HepG2 (cell line): Measurements from ENCODE around the gene TAF1D. TPM values are rescaled to one million over a fixed set of nuclear protein-coding genes. Genes with fewer than 3 reads are reported as not detected.

Experiments used
- ADNP ChIP-seq: sonication (generic); formaldehyde crosslinking; IDR thresholded peaks from 2 replicates; pipeline ENCODE4 v1.4.0; 2020; ENCODE audit warnings: missing genetic modification reagents
- ELF4 ChIP-seq: sonication (generic); formaldehyde crosslinking; IDR thresholded peaks from 2 replicates; pipeline ENCODE4 v1.5.0; 2020; ENCODE audit warnings: missing genetic modification reagents, mild to moderate bottlenecking, moderate library complexity, borderline replicate concordance
- ERF ChIP-seq: IDR thresholded peaks from 2 replicates; pipeline ENCODE4 v1.6.1; 2018; ENCODE audit warnings: missing biosample characterization, missing genetic modification reagents
- GABPB1 ChIP-seq: IDR thresholded peaks from 2 replicates; pipeline ENCODE4 v1.6.1; 2016; ENCODE audit warnings: mild to moderate bottlenecking, missing genetic modification reagents, moderate library complexity, missing compliant biosample characterization
- GATAD1 ChIP-seq: IDR thresholded peaks from 2 replicates; pipeline ENCODE4 v1.6.1; 2016; ENCODE audit warnings: missing genetic modification reagents, missing compliant biosample characterization
- KLF6 ChIP-seq: IDR thresholded peaks from 2 replicates; pipeline ENCODE4 v1.8.0; 2016; ENCODE audit warnings: missing biosample characterization, missing genetic modification reagents
- MED1 ChIP-seq: sonication (generic); formaldehyde crosslinking; IDR thresholded peaks from 2 replicates; pipeline ENCODE4 v1.4.0; 2020; ENCODE audit warnings: missing genetic modification reagents
- NAIF1 ChIP-seq: sonication (generic); formaldehyde crosslinking; IDR thresholded peaks from 2 replicates; pipeline ENCODE4 v1.5.0; 2020; ENCODE audit warnings: mild to moderate bottlenecking, missing genetic modification reagents, borderline replicate concordance
- NFE2L2 ChIP-seq: fragments of 150-350 bp; IDR thresholded peaks from 2 replicates; pipeline ENCODE4 v1.6.1; 2014; ENCODE audit warnings: low read length
- NFKB2 ChIP-seq: sonication (generic); formaldehyde crosslinking; IDR thresholded peaks from 2 replicates; pipeline ENCODE4 v1.4.0; 2020; ENCODE audit warnings: missing genetic modification reagents, borderline replicate concordance
- NRL ChIP-seq: sonication (generic); formaldehyde crosslinking; IDR thresholded peaks from 2 replicates; pipeline ENCODE4 v1.5.0; 2020; ENCODE audit warnings: missing genetic modification reagents, mild to moderate bottlenecking, moderate library complexity, borderline replicate concordance
- PCBP2 ChIP-seq: fragments of 200-400 bp; formaldehyde crosslinking; optimal IDR thresholded peaks from 2 replicates; pipeline ENCODE3; 2018; ENCODE audit warnings: low read length, low read depth; ENCODE audit not compliant: poor library complexity, severe bottlenecking
- PHF20 ChIP-seq: sonication (generic); formaldehyde crosslinking; IDR thresholded peaks from 2 replicates; pipeline ENCODE4 v1.5.0; 2020; ENCODE audit warnings: mild to moderate bottlenecking, missing genetic modification reagents
- RFX3 ChIP-seq: IDR thresholded peaks from 2 replicates; pipeline ENCODE4 v1.6.1; 2016; ENCODE audit warnings: missing biosample characterization, missing genetic modification reagents
- ZFP90 ChIP-seq: sonication (generic); formaldehyde crosslinking; IDR thresholded peaks from 2 replicates; pipeline ENCODE4 v1.8.0; 2022; ENCODE audit warnings: missing genetic modification reagents, mild to moderate bottlenecking, inconsistent platforms, borderline replicate concordance
- ZNF12 ChIP-seq: sonication (generic); formaldehyde crosslinking; IDR thresholded peaks from 2 replicates; pipeline ENCODE4 v1.5.0; 2020; ENCODE audit warnings: missing genetic modification reagents
- ZNF441 ChIP-seq: sonication (generic); formaldehyde crosslinking; IDR thresholded peaks from 2 replicates; pipeline ENCODE4 v1.7.0; 2021; ENCODE audit warnings: missing genetic modification reagents, borderline replicate concordance
- polyA plus RNA-seq, 8 experiments: library from polyadenylated mRNA; depleted of rRNA in 3 of 8; stranded (reverse) in 7 of 8; unstranded in 1 of 8; fragments of >200 nt; fragmentation: Illumina TruSeq in 4 of 8; extraction: Trizol in 4 of 8; gene quantifications; 2 replicates each; pipeline versions ENCODE4 v1.2.1 to v1.2.3, GENCODE V29; 2011 to 2016; ENCODE audit warnings: low read depth in 4 of 8, missing spikeins in 1 of 8, mixed read lengths in 1 of 8; ENCODE audit not compliant: insufficient read depth in 1 of 8
- total RNA-seq, 5 experiments: library from RNA; depleted of rRNA; stranded (reverse); fragments of >200 nt; fragmentation: Illumina TruSeq; extraction: Trizol; gene quantifications; 2 replicates each; pipeline ENCODE4 v1.2.3, GENCODE V29; 2016; ENCODE audit warnings: low read depth in 1 of 5
- TF ChIP-seq, protein P1 (sequence below): sonication (generic); formaldehyde crosslinking; IDR thresholded peaks from 2 replicates; pipeline ENCODE4 v1.5.0; 2020; ENCODE audit warnings: missing genetic modification reagents
- TF ChIP-seq, protein P2 (sequence below): sonication (generic); formaldehyde crosslinking; IDR thresholded peaks from 2 replicates; pipeline ENCODE4 v1.4.0; 2020; ENCODE audit warnings: missing genetic modification reagents
- TF ChIP-seq, protein P3 (sequence below), 2 experiments: sonication (generic) in 1 of 2; formaldehyde crosslinking in 1 of 2; IDR thresholded peaks; 2 replicates each; pipeline versions ENCODE4 v1.4.0 to v1.6.1; 2016 to 2020; ENCODE audit warnings: borderline replicate concordance in 1 of 2, low read depth in 1 of 2, mild to moderate bottlenecking in 1 of 2, missing genetic modification reagents in 1 of 2
- TF ChIP-seq, protein P4 (sequence below): sonication (generic); formaldehyde crosslinking; IDR thresholded peaks from 2 replicates; pipeline ENCODE4 v1.9.0; 2021; ENCODE audit warnings: missing genetic modification reagents, mild to moderate bottlenecking, borderline replicate concordance
- TF ChIP-seq, protein P5 (sequence below): sonication (generic); formaldehyde crosslinking; IDR thresholded peaks from 2 replicates; pipeline ENCODE4 v1.5.0; 2020; ENCODE audit warnings: missing genetic modification reagents, mild to moderate bottlenecking, borderline replicate concordance
- TF ChIP-seq, protein P6 (sequence below): IDR thresholded peaks from 2 replicates; pipeline ENCODE4 v1.6.1; 2012; ENCODE audit warnings: inconsistent platforms

The TAF1D gene
- total and polyA plus RNA-seq, 2 of the 13 experiments (the other 11 are each of a cell fraction or from before 2014, with no cell fraction given): 132 to 207 TPM

DNA sequence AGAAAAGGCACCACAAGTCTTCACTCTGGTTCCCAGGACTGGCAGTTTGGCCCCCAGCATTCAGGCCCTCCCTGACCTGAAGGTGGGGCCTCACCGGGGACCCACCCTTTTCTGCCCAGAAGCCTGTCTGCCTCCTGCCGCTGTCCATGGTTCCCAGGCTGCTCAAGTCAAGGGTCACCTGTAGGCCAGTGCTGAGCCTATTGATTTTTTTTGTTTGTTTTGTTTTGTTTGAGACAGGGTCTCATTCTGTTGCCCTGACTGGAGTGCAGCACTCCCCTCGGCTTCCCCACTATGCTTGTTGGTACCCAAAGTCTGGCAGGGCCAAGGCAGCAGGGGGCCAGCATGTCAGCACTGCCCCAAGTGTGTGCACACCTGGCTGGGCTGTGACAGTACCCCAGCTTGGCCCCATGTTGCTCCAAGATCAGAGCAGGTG is 31.8 kb upstream of the TAF1D start (continued):
- TF ChIP-seq, protein P1, sequence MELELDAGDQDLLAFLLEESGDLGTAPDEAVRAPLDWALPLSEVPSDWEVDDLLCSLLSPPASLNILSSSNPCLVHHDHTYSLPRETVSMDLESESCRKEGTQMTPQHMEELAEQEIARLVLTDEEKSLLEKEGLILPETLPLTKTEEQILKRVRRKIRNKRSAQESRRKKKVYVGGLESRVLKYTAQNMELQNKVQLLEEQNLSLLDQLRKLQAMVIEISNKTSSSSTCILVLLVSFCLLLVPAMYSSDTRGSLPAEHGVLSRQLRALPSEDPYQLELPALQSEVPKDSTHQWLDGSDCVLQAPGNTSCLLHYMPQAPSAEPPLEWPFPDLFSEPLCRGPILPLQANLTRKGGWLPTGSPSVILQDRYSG: no peak
- TF ChIP-seq ELF4 (no peak), NAIF1 (CRISPR knock-in tag) (no peak), PHF20 (CRISPR knock-in tag) (no peak), GATAD1 (peak; percentile 68), ERF (CRISPR knock-in tag) (peak; percentile 87), PCBP2 (no peak), ADNP (CRISPR knock-in tag) (no peak), GABPB1 (CRISPR knock-in tag) (no peak), ZFP90 (CRISPR knock-in tag) (peak; percentile 60; the same call in 1 of the 2 replicates), NRL (CRISPR knock-in tag) (no peak), NFE2L2 (no peak), MED1 (CRISPR knock-in tag) (0 out of 2 replicates have a peak, but pooled peaks have one; percentile 32), NFKB2 (peak; percentile 89; the same call in 1 of the 2 replicates), ZNF12 (CRISPR knock-in tag) (peak; percentile 81), ZNF441 (0 out of 2 replicates have a peak, but pooled peaks have one; percentile 69), RFX3 (CRISPR knock-in tag) (no peak), KLF6 (CRISPR knock-in tag) (peak; percentile 87)
- TF ChIP-seq, protein P2, sequence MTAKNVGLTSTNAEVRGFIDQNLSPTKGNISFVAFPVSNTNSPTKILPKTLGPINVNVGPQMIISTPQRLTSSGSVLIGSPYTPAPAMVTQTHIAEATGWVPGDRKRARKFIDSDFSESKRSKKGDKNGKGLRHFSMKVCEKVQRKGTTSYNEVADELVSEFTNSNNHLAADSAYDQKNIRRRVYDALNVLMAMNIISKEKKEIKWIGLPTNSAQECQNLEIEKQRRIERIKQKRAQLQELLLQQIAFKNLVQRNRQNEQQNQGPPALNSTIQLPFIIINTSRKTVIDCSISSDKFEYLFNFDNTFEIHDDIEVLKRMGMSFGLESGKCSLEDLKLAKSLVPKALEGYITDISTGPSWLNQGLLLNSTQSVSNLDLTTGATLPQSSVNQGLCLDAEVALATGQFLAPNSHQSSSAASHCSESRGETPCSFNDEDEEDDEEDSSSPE (CRISPR knock-in tag): peak; percentile 49; the same call in 1 of the 2 replicates
- TF ChIP-seq, protein P3, sequence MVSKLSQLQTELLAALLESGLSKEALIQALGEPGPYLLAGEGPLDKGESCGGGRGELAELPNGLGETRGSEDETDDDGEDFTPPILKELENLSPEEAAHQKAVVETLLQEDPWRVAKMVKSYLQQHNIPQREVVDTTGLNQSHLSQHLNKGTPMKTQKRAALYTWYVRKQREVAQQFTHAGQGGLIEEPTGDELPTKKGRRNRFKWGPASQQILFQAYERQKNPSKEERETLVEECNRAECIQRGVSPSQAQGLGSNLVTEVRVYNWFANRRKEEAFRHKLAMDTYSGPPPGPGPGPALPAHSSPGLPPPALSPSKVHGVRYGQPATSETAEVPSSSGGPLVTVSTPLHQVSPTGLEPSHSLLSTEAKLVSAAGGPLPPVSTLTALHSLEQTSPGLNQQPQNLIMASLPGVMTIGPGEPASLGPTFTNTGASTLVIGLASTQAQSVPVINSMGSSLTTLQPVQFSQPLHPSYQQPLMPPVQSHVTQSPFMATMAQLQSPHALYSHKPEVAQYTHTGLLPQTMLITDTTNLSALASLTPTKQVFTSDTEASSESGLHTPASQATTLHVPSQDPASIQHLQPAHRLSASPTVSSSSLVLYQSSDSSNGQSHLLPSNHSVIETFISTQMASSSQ (IDR thresholded peaks at IDR 0.05; ENCODE audit: low read depth): no peak
- TF ChIP-seq, protein P3 (CRISPR knock-in tag; IDR thresholded peaks at IDR 0.05; ENCODE audit: borderline replicate concordance): peak; percentile 39; the same call in 1 of the 2 replicates
- TF ChIP-seq, protein P4, sequence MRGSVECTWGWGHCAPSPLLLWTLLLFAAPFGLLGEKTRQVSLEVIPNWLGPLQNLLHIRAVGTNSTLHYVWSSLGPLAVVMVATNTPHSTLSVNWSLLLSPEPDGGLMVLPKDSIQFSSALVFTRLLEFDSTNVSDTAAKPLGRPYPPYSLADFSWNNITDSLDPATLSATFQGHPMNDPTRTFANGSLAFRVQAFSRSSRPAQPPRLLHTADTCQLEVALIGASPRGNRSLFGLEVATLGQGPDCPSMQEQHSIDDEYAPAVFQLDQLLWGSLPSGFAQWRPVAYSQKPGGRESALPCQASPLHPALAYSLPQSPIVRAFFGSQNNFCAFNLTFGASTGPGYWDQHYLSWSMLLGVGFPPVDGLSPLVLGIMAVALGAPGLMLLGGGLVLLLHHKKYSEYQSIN (CRISPR knock-in tag): no peak
- TF ChIP-seq, protein P5, sequence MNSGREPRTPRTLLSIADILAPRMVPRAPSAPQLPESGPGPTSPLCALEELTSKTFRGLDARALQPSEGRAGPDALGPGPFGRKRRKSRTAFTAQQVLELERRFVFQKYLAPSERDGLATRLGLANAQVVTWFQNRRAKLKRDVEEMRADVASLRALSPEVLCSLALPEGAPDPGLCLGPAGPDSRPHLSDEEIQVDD: no peak
- TF ChIP-seq, protein P6, sequence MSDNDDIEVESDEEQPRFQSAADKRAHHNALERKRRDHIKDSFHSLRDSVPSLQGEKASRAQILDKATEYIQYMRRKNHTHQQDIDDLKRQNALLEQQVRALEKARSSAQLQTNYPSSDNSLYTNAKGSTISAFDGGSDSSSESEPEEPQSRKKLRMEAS: peak; percentile 56; the same call in 1 of the 2 replicates
